SK-N-SH (cell line): Measurements from ENCODE around the gene PPP2R3C. TPM values are rescaled to one million over a fixed set of nuclear protein-coding genes. Genes with fewer than 3 reads are reported as not detected.
"Not testable (repeated sequence)": the region's sequence is repeated elsewhere in the genome, so short reads cannot be mapped to it uniquely, and the experiment has no call there.

Experiments used
- CTCF ChIA-PET: fragments of 300-600, 350-600 bp; formaldehyde crosslinking; extraction: SDS; loops from one replicate; lab custom pipeline; 2021; lab: Yijun Ruan, JAX
- POLR2A ChIA-PET: fragments of 350-600 bp; sonication (Branson Sonifier 250); formaldehyde crosslinking; extraction: SDS; loops from one replicate; lab custom pipeline; 2020; ENCODE audit warnings: antibody characterized with exemption, inconsistent platforms; lab: Yijun Ruan, JAX
- DNase-seq: peaks from one replicate; pipeline ENCODE4 v3.0.0; 2012
- H2AFZ ChIP-seq: fragments of 200-600 bp; sonication (generic); 2 replicates; pipeline ENCODE4 v1.8.1; 2016; ENCODE audit warnings: antibody characterized with exemption, mild to moderate bottlenecking, low read depth
- H3F3A ChIP-seq: fragments of 200-600 bp; sonication (generic); replicated peaks from 2 replicates; pipeline ENCODE3; 2016; ENCODE audit warnings: antibody characterized with exemption, mild to moderate bottlenecking; ENCODE audit not compliant: insufficient read depth
- H3K27ac ChIP-seq, 2 experiments: fragments of 200-500 bp in 1 of 2; fragments of 200-600 bp in 1 of 2; sonication (Bioruptor generic) in 1 of 2; sonication (generic), shearing (Covaris generic) in 1 of 2; 2 replicates each; pipeline versions ENCODE4 v1.5.1 to v1.6.1; 2014 to 2016; ENCODE audit warnings: low read depth in 2 of 2, inconsistent platforms in 1 of 2, low read length in 1 of 2, mild to moderate bottlenecking in 1 of 2, mixed read lengths in 1 of 2
- H3K27me3 ChIP-seq: fragments of 200-600 bp; sonication (generic), shearing (Covaris generic); 2 replicates; pipeline ENCODE4 v1.6.1; 2016; ENCODE audit warnings: mixed run types; ENCODE audit not compliant: insufficient read depth
- H3K36me3 ChIP-seq, 2 experiments: fragments of 200-500 bp in 1 of 2; fragments of 200-600 bp in 1 of 2; sonication (Bioruptor generic) in 1 of 2; sonication (generic) in 1 of 2; replicated peaks in 1 of 2; 2 replicates each; pipeline versions ENCODE3 to v1.5.1; 2014 to 2016; ENCODE audit warnings: low read length in 1 of 2, mild to moderate bottlenecking in 1 of 2; ENCODE audit not compliant: insufficient read depth in 2 of 2, control insufficient read depth in 1 of 2
- H3K4me1 ChIP-seq, 2 experiments: fragments of 200-500 bp in 1 of 2; fragments of 200-600 bp in 1 of 2; sonication (Bioruptor generic) in 1 of 2; sonication (generic), shearing (Covaris generic) in 1 of 2; 2 replicates each; pipeline versions ENCODE4 v1.5.1 to v1.6.1; 2014 to 2016; ENCODE audit warnings: low read depth in 1 of 2, low read length in 1 of 2, mixed run types in 1 of 2; ENCODE audit not compliant: insufficient read depth in 2 of 2, control insufficient read depth in 1 of 2
- H3K4me2 ChIP-seq: fragments of 200-600 bp; sonication (generic), shearing (Covaris generic); 2 replicates; pipeline ENCODE4 v1.6.1; 2017; ENCODE audit warnings: mixed run types
- H3K4me3 ChIP-seq, 2 experiments: fragments of 200-500 bp in 1 of 2; fragments of 200-600 bp in 1 of 2; sonication (Bioruptor generic) in 1 of 2; sonication (generic), shearing (Covaris generic) in 1 of 2; 2 replicates each; pipeline versions ENCODE4 v1.5.1 to v1.8.1; 2014 to 2016; ENCODE audit warnings: low read depth in 2 of 2, inconsistent platforms in 1 of 2, low read length in 1 of 2, mild to moderate bottlenecking in 1 of 2, mixed read lengths in 1 of 2, moderate library complexity in 1 of 2
- H3K79me2 ChIP-seq: fragments of 200-600 bp; sonication (generic); 2 replicates; pipeline ENCODE4 v1.8.1; 2017; ENCODE audit warnings: mild to moderate bottlenecking; ENCODE audit not compliant: insufficient read depth
- H3K9ac ChIP-seq: fragments of 200-600 bp; sonication (generic); 2 replicates; pipeline ENCODE4 v1.6.1; 2017; ENCODE audit warnings: mixed run types
- H3K9me2 ChIP-seq: fragments of 200-600 bp; sonication (generic); 2 replicates; pipeline ENCODE4 v1.6.1; 2017; ENCODE audit warnings: mixed run types
- H3K9me3 ChIP-seq: fragments of 200-600 bp; sonication (generic); 2 replicates; pipeline ENCODE4 v1.6.1; 2017; ENCODE audit warnings: mixed run types, mild to moderate bottlenecking, moderate library complexity
- H4K20me1 ChIP-seq: fragments of 200-600 bp; sonication (generic); 2 replicates; pipeline ENCODE4 v1.6.1; 2017; ENCODE audit warnings: mild to moderate bottlenecking, mixed run types; ENCODE audit not compliant: insufficient read depth
- CHD2 ChIP-seq: fragments of 150-350 bp; IDR thresholded peaks from 2 replicates; pipeline ENCODE4 v1.6.1; 2018; ENCODE audit warnings: low read length; ENCODE audit not compliant: partially characterized antibody
- ELF1 ChIP-seq: IDR thresholded peaks from 2 replicates; pipeline ENCODE4 v1.4.0; 2012
- EZH2phosphoT487 ChIP-seq: fragments of 200-600 bp; sonication (generic); IDR thresholded peaks from 2 replicates; pipeline ENCODE4 v1.6.1; 2017; ENCODE audit warnings: low read depth, mixed run types, mild to moderate bottlenecking, antibody characterized with exemption, moderate library complexity, borderline replicate concordance
- FOSL2 ChIP-seq: IDR thresholded peaks from 2 replicates; pipeline ENCODE4 v1.4.0; 2012; ENCODE audit warnings: low read depth, mild to moderate bottlenecking, moderate library complexity, borderline replicate concordance
- FOXJ3 ChIP-seq: sonication (generic); formaldehyde crosslinking; IDR thresholded peaks from 2 replicates; pipeline ENCODE4 v1.5.1; 2020; ENCODE audit warnings: mild to moderate bottlenecking, missing genetic modification reagents
- FOXM1 ChIP-seq: IDR thresholded peaks from 2 replicates; pipeline ENCODE4 v1.4.0; 2012; ENCODE audit warnings: low read depth, mild to moderate bottlenecking
- GABPA ChIP-seq: IDR thresholded peaks from 2 replicates; pipeline ENCODE4 v1.4.0; 2012; ENCODE audit warnings: low read depth, mild to moderate bottlenecking
- GATA2 ChIP-seq: sonication (generic); formaldehyde crosslinking; IDR thresholded peaks from 2 replicates; pipeline ENCODE4 v1.5.0; 2020; ENCODE audit warnings: mild to moderate bottlenecking, missing genetic modification reagents
- JUND ChIP-seq: IDR thresholded peaks from 2 replicates; pipeline ENCODE4 v1.4.0; 2012
- MEF2A ChIP-seq: IDR thresholded peaks from 2 replicates; pipeline ENCODE4 v1.4.0; 2012; ENCODE audit warnings: low read depth, borderline replicate concordance
- NFIC ChIP-seq: IDR thresholded peaks from 2 replicates; pipeline ENCODE4 v1.4.0; 2012; ENCODE audit warnings: borderline replicate concordance
- RAD21 ChIP-seq: IDR thresholded peaks from 2 replicates; pipeline ENCODE4 v1.6.1; 2012; ENCODE audit warnings: mild to moderate bottlenecking, low read length
- RCOR1 ChIP-seq: fragments of 150-350 bp; IDR thresholded peaks from 2 replicates; pipeline ENCODE4 v1.6.1; 2017; ENCODE audit warnings: antibody characterized with exemption, low read length
- RFX5 ChIP-seq: IDR thresholded peaks from 2 replicates; pipeline ENCODE4 v1.6.1; 2012; ENCODE audit warnings: mild to moderate bottlenecking, improper control_type of control experiment, low read length
- SIN3A ChIP-seq: IDR thresholded peaks from 2 replicates; pipeline ENCODE4 v1.6.1; 2012; ENCODE audit warnings: low read depth, mild to moderate bottlenecking, low read length, moderate library complexity, borderline replicate concordance
- TCF12 ChIP-seq: IDR thresholded peaks from 2 replicates; pipeline ENCODE4 v1.4.0; 2012
- USF1 ChIP-seq: IDR thresholded peaks from 2 replicates; pipeline ENCODE4 v1.4.0; 2012; ENCODE audit warnings: low read depth, borderline replicate concordance
- YY1 ChIP-seq: IDR thresholded peaks from 2 replicates; pipeline ENCODE4 v1.4.0; 2012; ENCODE audit warnings: low read depth, mild to moderate bottlenecking
- WGBS: methylation state at CpG from one replicate; pipeline ENCODE4 v1.1.6; 2017; ENCODE audit warnings: low lambda C conversion rate; 5-methylcytosine and 5-hydroxymethylcytosine counted together
- polyA plus RNA-seq, 3 experiments: library from polyadenylated mRNA; depleted of rRNA; stranded (reverse); fragments of >200 nt; gene quantifications; 2 replicates each; pipeline ENCODE4 v1.2.3, GENCODE V29; 2012
- TF ChIP-seq, protein P1 (sequence below): fragments of 200-600 bp; sonication (generic); IDR thresholded peaks from 2 replicates; pipeline ENCODE4 v1.6.1; 2017; ENCODE audit warnings: antibody characterized with exemption, mild to moderate bottlenecking, moderate library complexity
- TF ChIP-seq, protein P2 (sequence below): IDR thresholded peaks from 2 replicates; pipeline ENCODE4; 2012
- TF ChIP-seq, protein P3 (sequence below): fragments of 150-350 bp; IDR thresholded peaks from 2 replicates; pipeline ENCODE4 v1.6.1; 2017; ENCODE audit warnings: antibody characterized with exemption, low read length, low read depth, borderline replicate concordance

Gene PPP2R3C
- polyA plus RNA-seq, 1 of the 3 experiments (the other 2 are of a cell fraction): 6.2 TPM

GRCh38 chr14:35112641-35113040 lies 9.1 kb downstream of the PPP2R3C start:
- DNase-seq: no peak
- H3K9me3 ChIP-seq: no peaks in the 10 kb centered on the region
- H3K27ac ChIP-seq: no peak overlapping the region
- TF ChIP-seq USF1 (no peak), TCF12 (no peak), FOXJ3 (no peak), JUND (no peak), RCOR1 (no peak), NFIC (no peak), RAD21 (no peak), EZH2phosphoT487 (no peak), GATA2 (CRISPR knock-in tag) (no peak), GABPA (no peak), RFX5 (no peak)
- TF ChIP-seq, protein P1, sequence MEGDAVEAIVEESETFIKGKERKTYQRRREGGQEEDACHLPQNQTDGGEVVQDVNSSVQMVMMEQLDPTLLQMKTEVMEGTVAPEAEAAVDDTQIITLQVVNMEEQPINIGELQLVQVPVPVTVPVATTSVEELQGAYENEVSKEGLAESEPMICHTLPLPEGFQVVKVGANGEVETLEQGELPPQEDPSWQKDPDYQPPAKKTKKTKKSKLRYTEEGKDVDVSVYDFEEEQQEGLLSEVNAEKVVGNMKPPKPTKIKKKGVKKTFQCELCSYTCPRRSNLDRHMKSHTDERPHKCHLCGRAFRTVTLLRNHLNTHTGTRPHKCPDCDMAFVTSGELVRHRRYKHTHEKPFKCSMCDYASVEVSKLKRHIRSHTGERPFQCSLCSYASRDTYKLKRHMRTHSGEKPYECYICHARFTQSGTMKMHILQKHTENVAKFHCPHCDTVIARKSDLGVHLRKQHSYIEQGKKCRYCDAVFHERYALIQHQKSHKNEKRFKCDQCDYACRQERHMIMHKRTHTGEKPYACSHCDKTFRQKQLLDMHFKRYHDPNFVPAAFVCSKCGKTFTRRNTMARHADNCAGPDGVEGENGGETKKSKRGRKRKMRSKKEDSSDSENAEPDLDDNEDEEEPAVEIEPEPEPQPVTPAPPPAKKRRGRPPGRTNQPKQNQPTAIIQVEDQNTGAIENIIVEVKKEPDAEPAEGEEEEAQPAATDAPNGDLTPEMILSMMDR: no peak
- TF ChIP-seq, protein P2, sequence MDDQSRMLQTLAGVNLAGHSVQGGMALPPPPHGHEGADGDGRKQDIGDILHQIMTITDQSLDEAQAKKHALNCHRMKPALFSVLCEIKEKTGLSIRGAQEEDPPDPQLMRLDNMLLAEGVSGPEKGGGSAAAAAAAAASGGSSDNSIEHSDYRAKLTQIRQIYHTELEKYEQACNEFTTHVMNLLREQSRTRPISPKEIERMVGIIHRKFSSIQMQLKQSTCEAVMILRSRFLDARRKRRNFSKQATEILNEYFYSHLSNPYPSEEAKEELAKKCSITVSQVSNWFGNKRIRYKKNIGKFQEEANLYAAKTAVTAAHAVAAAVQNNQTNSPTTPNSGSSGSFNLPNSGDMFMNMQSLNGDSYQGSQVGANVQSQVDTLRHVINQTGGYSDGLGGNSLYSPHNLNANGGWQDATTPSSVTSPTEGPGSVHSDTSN: no peak
- ChIA-PET POLR2A (interaction anchor here (0.6 kb wide), 1 partner anchor 113 kb away, joined by 4 read pairs; no protein-coding TSS in a partner anchor), CTCF (no interaction called here)
- H3K4me1 ChIP-seq: no peaks in the 10 kb centered on the region
- H2AFZ ChIP-seq: no peak overlapping the region
- H3K9me2 ChIP-seq: no peaks in the 10 kb centered on the region
- no peak overlapping the region for H3K4me3 ChIP-seq
- H4K20me1 ChIP-seq: no peaks in the 10 kb centered on the region
- no peak overlapping the region for H3K9ac ChIP-seq
- 91% methylated on average over 2 of the region's 2 CpGs for WGBS
- H3K36me3 ChIP-seq: peaks cover 31 to 68% of the 10 kb centered on the region in 2 experiments
- H3K79me2 ChIP-seq: peaks cover 21% of the 10 kb centered on the region
- peaks cover 3% of the 10 kb centered on the region for H3F3A ChIP-seq
- H3K4me2 ChIP-seq: no peak overlapping the region
- H3K27me3 ChIP-seq: no peaks in the 10 kb centered on the region

DNA sequence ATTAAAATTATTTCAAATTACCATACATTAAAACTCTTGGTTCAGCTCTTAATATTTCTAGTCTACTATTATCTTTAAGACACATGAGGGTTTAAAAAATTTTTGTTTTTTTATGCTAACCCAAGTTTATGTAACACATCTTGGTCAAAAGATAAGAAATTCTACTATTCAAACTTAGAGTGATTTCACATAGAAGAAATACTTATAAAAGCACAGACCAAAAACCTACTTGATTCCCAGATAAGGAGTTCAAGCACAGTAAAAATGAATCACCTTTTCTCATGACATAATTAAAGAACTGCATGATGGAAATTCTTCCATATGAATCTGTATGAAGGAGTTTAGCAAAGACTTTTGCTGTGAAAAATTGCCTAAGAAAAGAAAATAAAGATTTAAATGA lies 13.9 kb downstream of the PPP2R3C start:
- Histone ChIP-seq H3F3A (peaks cover 10% of the 10 kb centered on the region), H3K9me2 (no peaks in the 10 kb centered on the region), H3K4me3 (no peak overlapping the region), H2AFZ (no peak overlapping the region), H3K79me2 (peaks cover 4% of the 10 kb centered on the region), H4K20me1 (no peaks in the 10 kb centered on the region), H3K36me3 (peaks cover 34 to 80% of the 10 kb centered on the region in 2 experiments), H3K9ac (no peak overlapping the region), H3K27me3 (no peaks in the 10 kb centered on the region), H3K9me3 (no peaks in the 10 kb centered on the region), H3K27ac (no peak overlapping the region), H3K4me2 (no peak overlapping the region), H3K4me1 (no peaks in the 10 kb centered on the region)
- ChIA-PET POLR2A (interaction anchor here (0.5 kb wide), 1 partner anchor 9 kb away, joined by 8 read pairs; no protein-coding TSS in a partner anchor), CTCF (no interaction called here)
- DNase-seq: no peak
- no peak for TF ChIP-seq USF1
- no peak for TF ChIP-seq FOSL2
- TF ChIP-seq, protein P3, sequence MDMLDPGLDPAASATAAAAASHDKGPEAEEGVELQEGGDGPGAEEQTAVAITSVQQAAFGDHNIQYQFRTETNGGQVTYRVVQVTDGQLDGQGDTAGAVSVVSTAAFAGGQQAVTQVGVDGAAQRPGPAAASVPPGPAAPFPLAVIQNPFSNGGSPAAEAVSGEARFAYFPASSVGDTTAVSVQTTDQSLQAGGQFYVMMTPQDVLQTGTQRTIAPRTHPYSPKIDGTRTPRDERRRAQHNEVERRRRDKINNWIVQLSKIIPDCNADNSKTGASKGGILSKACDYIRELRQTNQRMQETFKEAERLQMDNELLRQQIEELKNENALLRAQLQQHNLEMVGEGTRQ: no peak
- TF ChIP-seq SIN3A: no peak
- no peak for TF ChIP-seq MEF2A
- no peak for TF ChIP-seq FOXM1
- no peak for TF ChIP-seq NFIC
- no peak for TF ChIP-seq YY1
- no peak for TF ChIP-seq CHD2
- TF ChIP-seq ELF1: no peak
- TF ChIP-seq RFX5: no peak
- no peak for TF ChIP-seq EZH2phosphoT487

GRCh38 chr14:35094645-35095044 lies 27.1 kb downstream of the PPP2R3C start:
- H2AFZ ChIP-seq, H3K4me1 ChIP-seq, H3K27ac ChIP-seq, H4K20me1 ChIP-seq, H3K27me3 ChIP-seq, H3K9ac ChIP-seq, H3K9me2 ChIP-seq, H3K4me2 ChIP-seq, H3K9me3 ChIP-seq, H3K79me2 ChIP-seq, DNase-seq, H3F3A ChIP-seq, H3K4me3 ChIP-seq, POLR2A ChIA-PET: not testable (repeated sequence)
- H3K36me3 ChIP-seq: peaks cover 6 to 71% of the 10 kb centered on the region in 2 experiments
- 90% methylated on average over 6 of the region's 6 CpGs for WGBS
- CTCF ChIA-PET: interaction anchor here (1.2 kb wide), 1 partner anchor 424 kb away, joined by 3 read pairs; no protein-coding TSS in a partner anchor
